Epithelial cell of prostate (primary cell): ENCODE data around the gene ZCCHC7.

Experiments used
- DNase-seq: peaks from one replicate; pipeline ENCODE4 v3.0.0-alpha.2; 2011; ENCODE audit warnings: low read depth, low spot score
- H3K27ac ChIP-seq: fragments of 450-650 bp; 2 replicates; pipeline ENCODE4 v1.5.1; 2017; ENCODE audit warnings: mild to moderate bottlenecking

ZCCHC7 gene

DNA sequence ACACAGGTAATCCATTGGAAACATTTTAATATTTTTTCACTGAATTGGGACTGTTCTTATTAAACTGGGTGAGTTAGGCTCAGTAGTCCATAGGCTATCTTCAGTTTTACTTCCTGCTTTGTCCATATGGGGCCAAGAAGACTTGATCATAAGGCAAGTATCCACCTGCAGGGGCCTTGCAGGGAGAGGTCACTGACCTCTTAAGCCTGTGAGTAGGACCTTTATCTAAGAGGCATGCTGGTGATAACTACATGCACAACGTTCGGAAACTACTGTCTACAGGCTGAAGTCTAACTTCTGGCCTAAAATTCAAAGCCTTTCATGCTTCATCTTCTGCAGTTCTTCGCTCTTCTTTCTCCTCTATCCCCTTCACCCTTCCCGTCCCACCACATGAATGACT lies 242.1 kb downstream of the ZCCHC7 start:
- H3K27ac ChIP-seq: no peak overlapping the region
- no peak for DNase-seq

DNA sequence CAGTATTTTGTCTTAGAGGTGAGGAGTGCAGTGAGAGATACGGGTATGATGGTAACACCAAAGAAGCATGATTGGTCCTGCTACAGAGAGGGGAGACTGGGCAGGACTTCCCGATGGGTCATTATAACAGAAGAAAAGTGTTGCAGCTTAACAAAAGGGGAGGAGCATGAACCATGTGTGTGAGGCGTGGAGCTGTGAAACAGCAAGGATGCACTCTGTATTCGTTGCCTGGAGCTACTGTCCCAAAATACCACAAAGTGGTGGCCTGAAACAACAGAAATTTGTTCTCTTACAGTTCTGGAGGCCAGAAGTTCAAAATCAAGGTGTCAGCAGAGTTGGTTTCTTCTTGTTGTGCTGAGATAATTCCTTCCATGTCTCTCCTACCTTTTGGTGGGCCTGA lies 242.8 kb downstream of the ZCCHC7 start:
- DNase-seq: no peak
- no peak overlapping the region for H3K27ac ChIP-seq

DNA sequence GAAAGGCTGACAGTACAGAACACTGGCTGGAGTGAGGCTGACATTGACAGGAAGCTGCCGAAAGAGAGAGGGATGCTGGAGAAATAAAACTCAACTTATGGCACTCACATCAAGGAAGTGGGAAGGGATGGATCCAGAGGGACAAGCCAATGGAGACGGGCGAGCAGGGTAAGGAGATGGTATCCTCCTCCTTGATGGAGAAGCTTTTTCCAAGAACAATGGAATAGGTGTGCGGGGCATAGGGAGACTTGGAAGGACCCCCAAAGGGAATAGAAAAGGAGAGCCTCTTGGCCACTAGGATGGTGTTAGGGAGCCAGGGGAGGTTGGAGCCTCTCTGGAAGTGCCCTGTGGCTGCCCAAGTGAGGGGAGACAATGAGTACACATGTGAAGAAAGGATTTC lies 243.8 kb downstream of the ZCCHC7 start:
- no peak for DNase-seq
- H3K27ac ChIP-seq: no peak overlapping the region

DNA sequence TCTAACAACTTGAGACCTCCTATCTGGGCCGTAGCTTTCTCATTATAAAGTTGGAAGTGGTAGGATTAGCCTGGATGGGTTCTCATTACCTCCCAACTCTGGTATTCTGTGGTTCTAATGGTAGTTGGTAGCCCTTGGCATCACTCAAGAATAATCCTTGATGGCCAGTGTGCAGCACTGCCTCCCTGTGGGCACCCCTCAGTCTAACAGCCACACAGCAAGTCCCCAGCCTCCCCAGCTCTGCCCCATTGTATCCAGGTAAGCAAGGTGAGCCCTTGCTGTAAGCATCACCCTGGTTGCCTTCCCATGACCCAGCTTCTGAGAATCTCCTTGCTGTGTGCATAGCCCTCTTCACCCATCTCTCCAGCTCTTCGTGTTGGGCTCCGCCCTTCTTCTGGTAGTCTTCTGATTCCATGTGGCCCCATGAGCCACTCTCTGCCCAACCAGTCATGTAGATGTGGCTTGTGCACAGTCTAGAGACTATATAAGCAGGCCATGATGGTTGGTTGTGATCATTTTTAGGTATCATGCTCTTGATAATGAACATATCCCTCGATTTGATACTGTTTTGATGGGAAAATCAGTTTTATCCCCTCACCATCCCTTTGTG lies 244.5 kb downstream of the ZCCHC7 start:
- no peak for DNase-seq
- H3K27ac ChIP-seq: no peak overlapping the region

DNA sequence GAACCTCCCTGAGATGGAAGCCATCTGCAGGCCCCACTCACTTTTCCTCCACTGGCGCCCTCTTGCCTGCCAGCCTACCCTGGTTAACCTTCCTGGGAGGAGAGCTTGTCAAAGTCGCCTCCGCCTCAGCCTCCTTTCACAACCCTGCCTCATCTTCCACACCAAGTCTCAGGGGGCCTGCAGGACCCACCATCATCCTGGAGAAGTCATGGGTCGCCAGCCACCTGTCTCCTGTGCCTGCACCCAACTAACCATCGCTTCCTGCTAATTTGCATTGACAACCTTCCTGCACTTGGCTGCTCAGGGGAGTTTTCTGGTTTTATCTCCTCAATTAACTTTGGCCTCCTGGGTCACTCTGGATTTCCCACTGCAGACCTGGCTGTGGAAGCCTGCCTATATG lies 249.3 kb downstream of the ZCCHC7 start:
- DNase-seq: no peak
- H3K27ac ChIP-seq: no peak overlapping the region

DNA sequence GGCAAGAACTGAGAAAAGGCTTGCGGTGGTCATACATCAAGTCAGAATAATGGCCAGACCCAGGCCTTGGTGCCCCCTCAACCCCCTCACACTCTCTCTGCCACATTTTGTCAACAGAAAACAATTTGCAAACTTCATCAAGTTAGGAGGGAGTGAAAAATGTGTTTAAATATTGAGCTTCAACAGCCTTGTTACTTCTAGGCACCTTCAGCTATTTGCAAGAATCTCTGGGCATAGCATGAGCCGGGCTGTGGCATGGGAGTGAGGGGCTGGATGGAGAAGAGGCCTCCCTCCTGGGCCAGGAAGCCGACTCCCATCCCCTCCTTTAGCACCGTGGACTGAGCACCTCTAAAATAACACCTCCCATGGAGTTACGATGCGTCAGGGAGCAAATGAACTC lies 249.9 kb downstream of the ZCCHC7 start:
- no peak overlapping the region for H3K27ac ChIP-seq
- DNase-seq: no peak

DNA sequence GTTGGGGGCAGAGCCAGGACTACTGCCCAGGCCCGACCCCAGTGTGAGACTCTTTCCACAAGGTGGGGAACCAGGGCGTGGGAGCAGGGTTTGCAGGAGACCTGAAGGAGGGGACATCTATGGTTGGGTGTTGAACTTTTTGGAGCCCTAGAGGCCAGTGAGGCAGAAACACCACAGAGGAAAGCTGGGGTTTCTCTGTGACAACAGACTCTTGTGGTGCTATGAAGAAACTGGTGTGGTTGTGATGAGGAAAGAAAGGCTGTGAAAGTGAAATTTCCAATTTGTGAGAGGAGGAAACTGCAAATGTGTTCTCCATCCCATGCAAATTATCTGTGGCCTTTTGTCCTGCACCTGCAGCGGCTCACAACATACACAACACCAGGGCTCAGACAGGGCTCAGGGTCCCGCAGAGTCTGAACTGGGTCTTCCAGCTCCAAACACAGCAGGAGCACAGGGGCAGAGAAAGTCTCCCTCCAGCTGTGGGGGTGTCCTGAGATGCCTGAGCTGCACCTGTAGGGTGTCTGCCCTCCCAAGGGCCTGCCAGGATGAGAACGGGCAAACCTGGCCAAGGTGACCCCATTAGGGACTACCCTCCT lies 250.7 kb downstream of the ZCCHC7 start:
- DNase-seq: no peak
- H3K27ac ChIP-seq: no peak overlapping the region

GRCh38 chr9:37371565-37372464 lies 251.4 kb downstream of the ZCCHC7 start:
- no peak for DNase-seq
- no peak overlapping the region for H3K27ac ChIP-seq

GRCh38 chr9:37372839-37373238 lies 252.5 kb downstream of the ZCCHC7 start:
- no peak overlapping the region for H3K27ac ChIP-seq
- DNase-seq: no peak

DNA sequence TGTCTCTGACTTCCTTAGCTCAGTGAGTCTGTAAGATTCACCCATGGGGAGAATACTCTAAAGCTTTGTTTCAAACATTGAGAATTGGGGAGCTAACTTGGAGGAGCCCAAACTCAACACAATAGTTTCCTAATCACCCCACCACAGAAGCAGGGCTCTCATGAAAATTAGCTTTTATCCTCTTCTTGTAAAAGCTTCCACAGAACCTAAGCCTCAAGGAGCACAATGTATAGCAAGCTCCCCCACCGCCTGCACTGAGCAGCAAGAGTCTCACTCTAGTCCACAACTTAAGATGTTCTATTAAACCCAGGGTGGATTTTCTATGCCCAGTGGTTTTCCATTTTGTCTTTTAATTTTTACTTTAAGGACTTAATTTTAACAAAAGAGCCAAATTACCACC lies 253.2 kb downstream of the ZCCHC7 start:
- no peak overlapping the region for H3K27ac ChIP-seq
- no peak for DNase-seq

DNA sequence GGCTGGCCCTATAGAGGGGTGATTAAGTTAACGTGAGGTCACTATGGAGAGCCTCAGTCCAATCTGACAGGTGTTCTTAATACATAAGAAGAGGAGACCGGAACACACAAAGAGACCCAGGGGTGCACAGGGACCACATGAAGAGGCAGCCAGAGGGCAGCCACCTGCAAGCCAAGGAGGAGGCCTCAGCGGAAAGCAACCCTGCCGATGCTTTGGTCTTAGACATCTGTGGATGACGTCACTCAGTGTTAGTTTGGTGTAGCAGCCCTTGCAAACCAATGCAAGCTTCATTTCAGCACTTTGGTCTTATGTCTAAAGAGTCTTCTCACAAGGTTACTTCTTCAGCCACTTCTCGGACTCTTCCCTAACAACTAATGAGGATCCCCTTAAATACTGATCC lies 254.5 kb downstream of the ZCCHC7 start:
- no peak overlapping the region for H3K27ac ChIP-seq
- DNase-seq: no peak

GRCh38 chr9:37377688-37378612 lies 257.6 kb downstream of the ZCCHC7 start:
- H3K27ac ChIP-seq: no peak overlapping the region
- no peak for DNase-seq

DNA sequence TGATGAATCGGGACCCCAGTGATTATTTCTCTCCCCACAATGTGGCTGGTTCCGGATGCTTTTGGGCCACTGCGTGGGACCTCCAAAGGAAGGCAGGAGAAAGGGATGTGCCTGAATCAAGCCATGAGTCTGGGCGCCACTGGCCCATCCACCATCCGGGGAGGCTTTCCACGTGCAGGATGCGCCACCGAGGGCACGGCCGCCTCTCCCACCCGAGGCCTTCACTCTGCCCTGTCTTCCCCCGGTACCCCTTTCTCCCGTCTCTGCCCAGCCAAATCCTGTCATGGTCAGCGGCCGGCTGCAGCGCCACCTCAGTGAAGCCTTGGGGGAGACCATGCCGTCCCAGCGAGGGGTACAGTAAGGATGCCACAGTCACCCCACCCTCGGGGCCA lies 258.2 kb downstream of the ZCCHC7 start:
- no peak for DNase-seq
- H3K27ac ChIP-seq: no peak overlapping the region

DNA sequence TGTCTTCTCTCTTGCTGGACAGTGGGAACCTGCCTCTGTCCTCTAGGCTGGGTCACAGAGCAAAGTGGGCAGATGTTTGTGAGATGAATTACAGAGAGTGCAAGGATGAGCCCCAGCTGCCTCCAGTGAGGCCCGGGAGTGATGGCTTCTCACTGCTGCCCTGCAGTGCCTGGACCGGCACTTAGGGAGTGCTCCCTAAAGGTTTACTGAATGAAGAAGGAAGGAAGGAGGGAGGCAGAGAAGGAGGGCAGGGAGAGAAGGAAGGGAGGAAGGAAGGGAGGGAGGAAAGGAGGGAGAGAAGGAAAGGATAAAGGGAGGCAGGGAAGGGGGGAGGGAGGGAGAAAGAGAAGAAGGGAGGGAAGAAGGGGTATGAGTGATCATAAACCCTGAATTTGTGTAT lies 259.5 kb downstream of the ZCCHC7 start:
- no peak overlapping the region for H3K27ac ChIP-seq
- DNase-seq: no peak

GRCh38 chr9:37380570-37380969 lies 260.2 kb downstream of the ZCCHC7 start:
- H3K27ac ChIP-seq: no peak overlapping the region
- no peak for DNase-seq

DNA sequence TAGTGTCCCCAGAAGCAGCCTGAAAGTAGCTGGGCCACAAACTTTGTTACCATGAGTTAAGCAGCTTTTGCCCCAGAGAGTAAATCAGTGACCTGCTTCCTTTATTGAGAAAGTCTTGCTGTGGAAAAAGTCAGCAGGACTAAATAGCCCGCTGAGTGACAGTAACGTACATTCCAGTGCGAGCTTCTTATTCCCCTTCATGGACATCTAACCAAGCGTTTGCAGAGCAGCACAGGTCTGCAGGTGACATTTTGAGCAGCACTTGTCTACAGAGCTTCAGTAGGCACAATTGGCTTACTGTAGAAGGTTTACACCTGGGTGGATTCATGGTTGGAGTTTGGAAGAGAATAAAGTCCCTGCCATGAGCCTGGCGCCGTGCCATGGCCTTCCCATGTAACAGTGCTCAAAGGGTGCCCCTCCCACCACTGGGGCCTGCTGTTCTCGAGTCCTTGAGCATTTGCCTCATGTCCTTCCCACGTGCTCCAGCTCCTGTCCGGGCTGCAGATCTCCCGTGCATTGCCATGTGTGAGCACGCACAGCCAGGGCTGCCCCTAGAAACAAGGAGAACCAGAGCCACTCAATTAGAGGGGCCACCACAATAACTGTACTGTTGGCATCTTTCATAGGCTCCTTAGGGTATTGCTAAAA lies 260.8 kb downstream of the ZCCHC7 start:
- no peak overlapping the region for H3K27ac ChIP-seq
- no peak for DNase-seq

GRCh38 chr9:37382161-37382981 lies 262.0 kb downstream of the ZCCHC7 start:
- H3K27ac ChIP-seq: no peak overlapping the region

GRCh38 chr9:37382982-37383357 lies 262.6 kb downstream of the ZCCHC7 start:
- no peak overlapping the region for H3K27ac ChIP-seq

More at GRCh38 chr9:37382161-37382981, 262.0 kb downstream of the ZCCHC7 start:
- DNase-seq: no peak

DNA sequence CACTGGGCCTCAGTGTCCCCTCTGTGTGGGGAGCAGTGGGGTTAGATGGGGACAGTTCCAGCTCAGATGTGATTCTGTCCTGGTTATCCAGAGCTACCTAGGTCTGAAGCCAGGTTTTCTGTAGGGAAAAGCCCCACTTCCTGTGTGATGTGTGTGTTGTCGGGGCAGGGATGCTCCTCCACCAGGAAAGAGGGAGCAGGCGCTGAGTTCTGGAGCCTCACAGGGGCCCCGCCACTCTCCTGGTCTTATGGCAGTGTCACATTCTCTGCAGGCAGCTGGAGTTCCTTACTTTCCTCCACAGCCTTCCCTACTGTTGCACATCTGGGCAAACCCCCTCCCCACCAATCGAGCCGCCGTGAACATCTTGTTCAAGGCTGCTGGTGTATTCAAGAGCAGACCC lies 263.0 kb downstream of the ZCCHC7 start:
- DNase-seq: no peak
- no peak overlapping the region for H3K27ac ChIP-seq

More at GRCh38 chr9:37382982-37383357, 262.6 kb downstream of the ZCCHC7 start:
- DNase-seq: no peak
